Lung microvascular endothelial cell (primary cell): ENCODE measurements around the gene POLR2E. TPM values are rescaled to one million over a fixed set of nuclear protein-coding genes. Genes with fewer than 3 reads are reported as not detected.

ENCODE experiments used
- DNase-seq, 2 donors: peaks; one replicate each; pipeline versions ENCODE4 v3.0.0 to v3.0.0-alpha.2; 2010; ENCODE audit warnings: low read depth in 2 of 2
- total RNA-seq: library from RNA; depleted of rRNA; stranded (reverse); fragments of >200 nt; gene quantifications from 2 replicates; pipeline ENCODE4 v1.2.1, GENCODE V29; 2014

The POLR2E gene
- total RNA-seq, 1 donor from 2014 or later: 50.4 TPM

GRCh38 chr19:1049800-1050199 lies 45.4 kb downstream of the POLR2E start:
- no peak for DNase-seq

GRCh38 chr19:1049106-1049505 lies 46.1 kb downstream of the POLR2E start:
- DNase-seq: no peak

- no peak for DNase-seq
These were observed 47.5 kb downstream of the POLR2E start for GRCh38 chr19:1047696-1048147.

- no peak for DNase-seq
These were observed 48.1 kb downstream of the POLR2E start for GRCh38 chr19:1046836-1047695.

GRCh38 chr19:1046117-1046626 lies 49.0 kb downstream of the POLR2E start:
- no peak for DNase-seq

- peak; percentile 47 to 57 for DNase-seq
These were observed 50.0 kb downstream of the POLR2E start for GRCh38 chr19:1045247-1045603.

GRCh38 chr19:1042689-1043511 lies 52.3 kb downstream of the POLR2E start:
- peak in 1 of 2 donors; percentile 20 for DNase-seq

- no peak for DNase-seq
These were observed 53.1 kb downstream of the POLR2E start for GRCh38 chr19:1041835-1042685.

GRCh38 chr19:1041272-1041834 lies 53.8 kb downstream of the POLR2E start:
- DNase-seq: no peak

DNA sequence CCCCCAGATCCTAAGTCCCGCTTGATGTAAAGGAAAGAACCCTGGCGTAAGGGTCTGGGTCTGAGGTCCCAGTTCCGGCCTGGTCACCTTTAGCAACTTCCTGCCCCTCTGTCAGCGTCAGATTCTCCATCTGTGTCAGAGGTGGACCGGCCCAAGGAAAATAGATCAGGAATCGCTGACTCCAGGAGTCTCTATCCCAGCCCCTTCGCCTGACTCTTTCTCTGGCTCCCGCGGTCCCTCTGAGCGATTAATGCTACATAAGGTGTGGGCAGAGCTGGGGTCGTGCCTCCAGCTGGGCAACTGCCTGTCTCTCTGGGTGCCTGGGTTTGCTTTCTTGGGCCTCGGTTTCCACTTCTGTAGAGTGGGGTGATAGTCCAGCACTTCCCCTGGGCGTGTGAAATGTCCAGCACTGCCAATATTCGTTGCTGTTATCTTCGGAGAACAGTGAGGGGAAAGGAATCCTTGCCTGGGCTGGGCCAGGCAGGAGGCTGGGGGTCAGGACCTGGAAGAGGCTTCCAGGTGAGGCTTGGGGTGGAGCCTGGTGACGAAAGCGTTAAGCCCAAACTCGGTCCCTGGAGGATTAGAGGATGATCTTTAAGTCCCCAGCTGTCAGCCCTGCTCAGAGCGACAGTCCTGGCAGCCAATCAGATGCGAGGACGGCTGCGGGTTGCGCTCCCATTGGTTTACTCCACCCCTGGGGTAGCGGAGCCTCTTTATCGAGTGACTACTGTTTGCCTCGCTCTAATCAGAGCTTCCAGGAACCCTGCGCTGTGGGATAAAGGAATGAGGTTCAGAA lies 54.5 kb downstream of the POLR2E start:
- peak; percentile 93 for DNase-seq

GRCh38 chr19:1039646-1040475 lies 55.3 kb downstream of the POLR2E start, which contains the start of gene ABCA7:
ABCA7 (plus strand) TSS chr19:1040107; CDS start chr19:1041362, 1,255 bp downstream.
- peak; percentile 97 to 98 for DNase-seq

GRCh38 chr19:1038978-1039645 lies 56.1 kb downstream of the POLR2E start:
- DNase-seq: peak in 1 of 2 donors; percentile 41

DNA sequence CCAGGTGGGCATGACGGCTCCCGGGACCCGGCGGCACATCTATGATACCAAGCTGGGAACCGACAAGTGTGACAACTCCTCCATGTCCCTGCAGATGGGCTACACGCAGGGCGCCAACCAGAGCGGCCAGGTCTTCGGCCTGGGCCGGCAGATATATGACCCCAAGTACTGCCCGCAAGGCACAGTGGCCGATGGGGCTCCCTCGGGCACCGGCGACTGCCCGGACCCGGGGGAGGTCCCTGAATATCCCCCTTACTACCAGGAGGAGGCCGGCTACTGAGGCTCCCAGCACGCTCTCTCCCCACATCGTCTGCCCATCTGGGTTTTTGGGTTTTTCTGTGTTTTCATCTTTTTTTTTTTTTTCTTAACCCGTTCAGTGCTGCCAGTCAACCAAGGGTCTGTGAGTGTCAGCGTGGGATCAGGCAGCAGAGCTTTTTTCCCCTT lies 57.5 kb downstream of the POLR2E start:
- DNase-seq: no peak

Other genes with a start within 250 kb of the POLR2E start
- not detected in 2 replicates for gene ELANE, start 243.1 kb downstream of the POLR2E start, total RNA-seq
- 1.2 and 3.9 TPM in 2 replicates for gene CFD, start 235.7 kb downstream of the POLR2E start, total RNA-seq
- gene MED16, start 202.2 kb downstream of the POLR2E start, total RNA-seq: 19.0 TPM in 2 replicates
- not detected in 2 replicates for gene RNU6-9, start 201.9 kb downstream of the POLR2E start, total RNA-seq
- 27.2 and 28.8 TPM in 2 replicates for gene R3HDM4, start 182.2 kb downstream of the POLR2E start, total RNA-seq
- not detected in 2 replicates for gene KISS1R, start 178.0 kb downstream of the POLR2E start, total RNA-seq
- 6.8 and 9.5 TPM in 2 replicates for gene ARID3A, start 169.3 kb downstream of the POLR2E start, total RNA-seq
- gene WDR18, start 111.0 kb downstream of the POLR2E start, total RNA-seq: 74.4 and 88.5 TPM in 2 replicates
- under 0.01 and 0.44 TPM in 2 replicates for gene GRIN3B, start 95.0 kb downstream of the POLR2E start, total RNA-seq
- 29.4 and 43.8 TPM in 2 replicates for gene TMEM259, start 74.3 kb downstream of the POLR2E start, total RNA-seq
- not detected in 2 replicates for gene RNU6-2, start 73.9 kb downstream of the POLR2E start, total RNA-seq
- gene CNN2, start 68.8 kb downstream of the POLR2E start, total RNA-seq: 59.1 and 83.9 TPM in 2 replicates
- gene ABCA7, start 55.3 kb downstream of the POLR2E start, total RNA-seq: 3.1 and 3.4 TPM in 2 replicates
- 17.7 and 19.6 TPM in 2 replicates for gene ARHGAP45, start 28.2 kb downstream of the POLR2E start, total RNA-seq
- gene GPX4, start 8.6 kb upstream of the POLR2E start, total RNA-seq: 415 and 423 TPM in 2 replicates
- 14.8 and 28.2 TPM in 2 replicates for gene SBNO2, start 78.9 kb upstream of the POLR2E start, total RNA-seq
- 46.6 and 70.4 TPM in 2 replicates for gene STK11, start 110.4 kb upstream of the POLR2E start, total RNA-seq
- gene CBARP, start 142.6 kb upstream of the POLR2E start, total RNA-seq: 0.65 and 1.2 TPM in 2 replicates
- gene ATP5F1D, start 146.4 kb upstream of the POLR2E start, total RNA-seq: 15.7 and 16.3 TPM in 2 replicates
- 3.2 and 5.4 TPM in 2 replicates for gene MIDN, start 153.2 kb upstream of the POLR2E start, total RNA-seq
- 95.4 and 115 TPM in 2 replicates for gene CIRBP, start 174.0 kb upstream of the POLR2E start, total RNA-seq
- gene FAM174C, start 180.2 kb upstream of the POLR2E start, total RNA-seq: 16.9 and 17.0 TPM in 2 replicates
- gene EFNA2, start 190.5 kb upstream of the POLR2E start, total RNA-seq: under 0.01 TPM in 1 of 2 replicates, not detected in the other